Kidney epithelial cell (primary cell): ENCODE measurements around the gene GPC1. TPM values are rescaled to one million over a fixed set of nuclear protein-coding genes. Genes with fewer than 3 reads are reported as not detected.
"Not testable (repeated sequence)": the region's sequence is repeated elsewhere in the genome, so short reads cannot be mapped to it uniquely, and the experiment has no call there.

Experiments
- DNase-seq: peaks from one replicate; pipeline ENCODE4 v3.0.0-alpha.2; 2010; ENCODE audit warnings: low read depth
- H3K27me3 ChIP-seq: 2 replicates; pipeline ENCODE4 v1.6.0; 2011; ENCODE audit warnings: low read length; ENCODE audit not compliant: control insufficient read depth, insufficient read depth
- H3K36me3 ChIP-seq: 2 replicates; pipeline ENCODE4 v1.5.1; 2011; ENCODE audit warnings: low read length; ENCODE audit not compliant: control insufficient read depth, insufficient read depth
- H3K4me3 ChIP-seq: 2 replicates; pipeline ENCODE4 v1.5.1; 2011; ENCODE audit warnings: low read depth, mild to moderate bottlenecking, control low read depth, low read length
- CTCF ChIP-seq: IDR thresholded peaks from 2 replicates; pipeline ENCODE4 v1.5.1; 2011; ENCODE audit warnings: mild to moderate bottlenecking, moderate library complexity, low read length, control low read depth, inconsistent platforms; ENCODE audit not compliant: insufficient read depth, poor library complexity, severe bottlenecking
- total RNA-seq: library from RNA; depleted of rRNA; stranded (reverse); fragments of >200 nt; gene quantifications from 2 replicates; pipeline ENCODE4 v1.2.3, GENCODE V29; 2015

GPC1 gene
- 75.2 and 81.7 TPM in 2 replicates for total RNA-seq

GRCh38 chr2:240435457-240435947 is at the start of gene GPC1:
Gene GPC1 (plus strand): TSS chr2:240435663. CDS start chr2:240435919, 256 bp downstream.
- Histone ChIP-seq H3K4me3 (peak within 1 kb of the TSS; percentile 46), H3K36me3 (no peaks in the 10 kb centered on the region), H3K27me3 (peaks cover 2% of the 10 kb centered on the region)
- TF ChIP-seq CTCF = no peak
- DNase-seq = no peak

GRCh38 chr2:240386326-240386725 is 49.1 kb upstream of the GPC1 start:
- Histone ChIP-seq H3K4me3 (no peak overlapping the region), H3K36me3 (no peaks in the 10 kb centered on the region), H3K27me3 (peaks cover 2% of the 10 kb centered on the region)
- TF ChIP-seq CTCF = no peak
- no peak for DNase-seq

GRCh38 chr2:240386743-240387142 is 48.7 kb upstream of the GPC1 start:
- H3K4me3 ChIP-seq, DNase-seq, H3K36me3 ChIP-seq, H3K27me3 ChIP-seq: not testable (repeated sequence)

GRCh38 chr2:240387325-240387668 is 48.2 kb upstream of the GPC1 start:
- DNase-seq = no peak
- Histone ChIP-seq H3K36me3 (no peaks in the 10 kb centered on the region), H3K4me3 (no peak overlapping the region), H3K27me3 (peaks cover 2% of the 10 kb centered on the region)
- TF ChIP-seq CTCF = no peak

- Histone ChIP-seq H3K27me3 (peaks cover 2% of the 10 kb centered on the region), H3K4me3 (no peak overlapping the region), H3K36me3 (no peaks in the 10 kb centered on the region)
- no peak for TF ChIP-seq CTCF
- peak; percentile 76 for DNase-seq
Measured at GRCh38 chr2:240387669-240388358, 47.6 kb upstream of the GPC1 start.

- Histone ChIP-seq H3K4me3 (no peak overlapping the region), H3K36me3 (no peaks in the 10 kb centered on the region), H3K27me3 (peaks cover 2% of the 10 kb centered on the region)
- TF ChIP-seq CTCF = no peak
- no peak for DNase-seq
Measured at GRCh38 chr2:240388471-240389301, 46.8 kb upstream of the GPC1 start.
